Medulla oblongata (tissue), 1 donor: ENCODE measurements around the gene ANKMY1.
"Not testable (repeated sequence)": the region's sequence is repeated elsewhere in the genome, so short reads cannot be mapped to it uniquely, and the experiment has no call there.

Experiments used
- DNase-seq: peaks from one replicate; pipeline ENCODE4 v3.0.0-alpha.2; 2015; ENCODE audit errors: extremely low spot score

ANKMY1 gene

GRCh38 chr2:240505910-240506309 is 51.9 kb downstream of the ANKMY1 start:
- DNase-seq, result no peak

- no peak for DNase-seq
These were observed 53.9 kb downstream of the ANKMY1 start for GRCh38 chr2:240503848-240504247.

GRCh38 chr2:240503375-240503774 is 54.4 kb downstream of the ANKMY1 start:
- no peak for DNase-seq

GRCh38 chr2:240502430-240503121 is 55.2 kb downstream of the ANKMY1 start:
- no peak for DNase-seq

GRCh38 chr2:240502059-240502429 is 55.7 kb downstream of the ANKMY1 start:
- no peak for DNase-seq

GRCh38 chr2:240501531-240501991 is 56.2 kb downstream of the ANKMY1 start:
- DNase-seq, result no peak

- no peak for DNase-seq
These were observed 57.0 kb downstream of the ANKMY1 start for GRCh38 chr2:240500561-240501423.

- DNase-seq, result no peak
These were observed 58.2 kb downstream of the ANKMY1 start for GRCh38 chr2:240499309-240500301.

- DNase-seq, result no peak
These were observed 58.9 kb downstream of the ANKMY1 start for GRCh38 chr2:240498958-240499260.

GRCh38 chr2:240498171-240498957 is 59.4 kb downstream of the ANKMY1 start:
- no peak for DNase-seq

- DNase-seq, result not testable (repeated sequence)
These were observed 60.7 kb downstream of the ANKMY1 start for GRCh38 chr2:240497082-240497481.

GRCh38 chr2:240494942-240495341 is 62.8 kb downstream of the ANKMY1 start:
- not testable (repeated sequence) for DNase-seq

- no peak for DNase-seq
These were observed 63.5 kb downstream of the ANKMY1 start for GRCh38 chr2:240494194-240494793.

GRCh38 chr2:240491483-240491882 is 66.3 kb downstream of the ANKMY1 start:
- DNase-seq, result no peak

- no peak for DNase-seq
These were observed 75.6 kb downstream of the ANKMY1 start for GRCh38 chr2:240482141-240482540.

GRCh38 chr2:240481720-240482119 is 76.1 kb downstream of the ANKMY1 start:
- no peak for DNase-seq

- DNase-seq, result no peak
These were observed 76.8 kb downstream of the ANKMY1 start for GRCh38 chr2:240480834-240481623.

- DNase-seq, result no peak
These were observed 78.7 kb downstream of the ANKMY1 start for GRCh38 chr2:240479111-240479501.

- DNase-seq, result no peak
These were observed 79.3 kb downstream of the ANKMY1 start for GRCh38 chr2:240478346-240479110.
